CD4-positive, CD25-positive, alpha-beta regulatory T cell (primary cell): Measurements from ENCODE around the gene PML. TPM values are rescaled to one million over a fixed set of nuclear protein-coding genes. Genes with fewer than 3 reads are reported as not detected.

Experiments used
- ATAC-seq, 2 donors: fragments of 150-1000 bp; cut with Tn5 transposase; one replicate each; pipeline ENCODE4 v1.10.0; 2021; ENCODE audit warnings: low read depth in 2 of 2, moderate number of reproducible peaks in 2 of 2, moderate library complexity in 1 of 2
- DNase-seq, 3 donors: peaks; one replicate each; pipeline versions ENCODE4 v3.0.0 to v3.0.0-alpha.2; 2012 to 2022; ENCODE audit warnings: mixed read lengths in 1 of 3
- H3K27ac ChIP-seq: one replicate; pipeline ENCODE4 v1.7.0; 2013; ENCODE audit warnings: mild to moderate bottlenecking, low read length; ENCODE audit not compliant: insufficient read depth, poor library complexity, severe bottlenecking
- H3K27me3 ChIP-seq: one replicate; pipeline ENCODE4 v1.7.0; 2013; ENCODE audit warnings: low read length; ENCODE audit not compliant: control insufficient read depth, insufficient read depth
- H3K36me3 ChIP-seq: one replicate; pipeline ENCODE4 v1.7.0; 2013; ENCODE audit warnings: mild to moderate bottlenecking, low read length, moderate library complexity; ENCODE audit not compliant: control insufficient read depth, insufficient read depth
- H3K4me1 ChIP-seq: 2 replicates; pipeline ENCODE4 v1.7.0; 2013; ENCODE audit warnings: mild to moderate bottlenecking, low read length; ENCODE audit not compliant: insufficient read depth, control insufficient read depth, poor library complexity, severe bottlenecking
- H3K4me3 ChIP-seq: one replicate; pipeline ENCODE4 v1.7.0; 2013; ENCODE audit warnings: low read depth, mild to moderate bottlenecking, low read length, moderate library complexity
- H3K9me3 ChIP-seq, 2 experiments: 1 replicate in 1 of 2; 2 replicates in 1 of 2; pipeline ENCODE4 v1.7.0; 2013; ENCODE audit warnings: low read length in 2 of 2, mild to moderate bottlenecking in 1 of 2, moderate library complexity in 1 of 2; ENCODE audit not compliant: control insufficient read depth in 2 of 2
- H3K27ac Mint-ChIP-seq, 3 donors: one replicate each; pipeline ENCODE4 v1.8.0; 2020 to 2022; ENCODE audit warnings: mild to moderate bottlenecking in 3 of 3, mixed read lengths in 3 of 3, moderate library complexity in 2 of 3
- H3K27me3 Mint-ChIP-seq: one replicate; pipeline ENCODE4 v1.8.0; 2022; ENCODE audit warnings: mild to moderate bottlenecking, mixed read lengths
- H3K36me3 Mint-ChIP-seq: one replicate; pipeline ENCODE4 v1.8.0; 2020; ENCODE audit warnings: mixed read lengths
- H3K4me1 Mint-ChIP-seq, 4 donors: one replicate each; pipeline ENCODE4 v1.8.0; 2020 to 2022; ENCODE audit warnings: mixed read lengths in 4 of 4, mild to moderate bottlenecking in 1 of 4
- H3K4me3 Mint-ChIP-seq, 4 donors: one replicate each; pipeline ENCODE4 v1.8.0; 2020 to 2022; ENCODE audit warnings: mild to moderate bottlenecking in 4 of 4, mixed read lengths in 4 of 4, moderate library complexity in 3 of 4
- H3K9me3 Mint-ChIP-seq, 7 donors: one replicate each; pipeline ENCODE4 v1.8.0; 2020 to 2022; ENCODE audit warnings: mixed read lengths in 7 of 7, mild to moderate bottlenecking in 3 of 7, moderate library complexity in 2 of 7
- polyA plus RNA-seq, 4 donors: library from polyadenylated mRNA; unstranded; fragments of 300-500 nt; fragmentation: Illumina TruSeq; gene quantifications; one replicate each; pipeline ENCODE4 v1.2.3, GENCODE V29; 2021
- total RNA-seq: library from RNA; stranded (reverse); gene quantifications from one replicate; pipeline ENCODE4 v1.2.3, GENCODE V29; 2022

Gene PML
- total and polyA plus RNA-seq, 5 donors from 2014 or later, result 13.7 to 57.6 (median 23.2) TPM

DNA sequence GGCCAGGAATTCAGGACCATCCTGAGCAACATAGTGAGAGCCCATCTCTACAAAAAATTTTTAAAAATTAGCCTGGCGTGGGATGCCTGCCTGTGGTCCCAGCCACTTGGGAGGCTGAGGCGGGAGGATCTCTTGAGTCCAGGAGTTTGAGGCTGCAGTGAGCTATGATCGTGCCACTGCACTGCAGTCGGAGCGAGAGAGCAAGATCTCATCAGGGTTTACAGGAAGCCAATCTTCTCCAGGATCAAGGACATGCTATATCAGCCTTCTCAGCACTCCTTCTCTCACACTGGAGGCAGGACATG lies 2.0 kb upstream of the PML start:
- Mint-ChIP-seq H3K4me1 (peaks cover 15 to 64% (median 31%) of the 10 kb centered on the region in 4 donors), H3K27me3 (peaks cover 4% of the 10 kb centered on the region), H3K36me3 (peaks cover 3% of the 10 kb centered on the region), H3K9me3 (no peaks in the 10 kb centered on the region), H3K4me3 (peak overlapping the region; percentile 90 to 99 (median 96)), H3K27ac (peak overlapping the region in 2 of 3 donors; percentile 67 to 85)
- Histone ChIP-seq H3K27me3 (no peaks in the 10 kb centered on the region), H3K9me3 (no peaks in the 10 kb centered on the region), H3K4me1 (peaks cover 57% of the 10 kb centered on the region), H3K4me3 (peak overlapping the region; percentile 68), H3K27ac (no peak overlapping the region), H3K36me3 (no peaks in the 10 kb centered on the region)
- ATAC-seq (no peak), DNase-seq (peak in 1 of 3 donors; percentile 18)

DNA sequence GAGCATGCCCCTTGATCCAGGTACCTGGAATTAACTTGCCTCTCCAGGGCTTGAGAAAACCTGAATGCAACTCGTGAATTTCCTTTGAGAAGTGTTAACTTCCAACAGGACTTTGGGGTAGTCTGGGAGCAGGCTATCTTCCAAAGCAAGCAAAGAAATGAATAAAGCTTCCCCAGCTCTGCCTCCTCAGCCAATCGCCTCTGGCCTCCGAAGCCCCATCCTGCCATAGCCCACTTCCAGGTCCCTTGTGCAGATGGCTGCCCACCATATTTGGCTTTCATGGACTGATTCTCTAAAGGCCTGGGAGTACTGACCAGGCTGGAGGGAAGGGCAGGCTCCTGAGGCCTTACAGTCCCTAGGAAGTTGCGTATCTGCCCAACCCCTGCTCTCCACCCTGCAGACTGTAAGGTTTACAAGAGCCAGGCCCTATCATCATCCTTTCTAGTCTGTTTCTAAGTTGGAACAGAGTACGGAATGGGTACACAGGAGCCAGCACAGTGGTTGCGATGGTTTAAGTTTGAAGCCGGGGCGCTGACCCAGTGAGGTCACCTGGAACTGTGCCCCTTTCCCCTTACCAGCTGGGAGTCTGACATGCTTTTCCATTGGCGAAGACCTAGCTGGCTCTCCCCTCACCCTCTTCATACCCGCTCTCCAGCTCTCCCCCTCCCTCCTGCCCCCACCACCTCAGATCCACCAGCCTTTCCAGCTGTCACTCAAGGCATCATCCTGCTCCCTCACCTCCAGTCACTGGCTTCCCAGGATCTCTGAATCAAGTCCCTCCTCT lies 1.1 kb upstream of the PML start:
- no peak for DNase-seq
- Mint-ChIP-seq H3K9me3 (no peaks in the 10 kb centered on the region), H3K36me3 (peaks cover 3% of the 10 kb centered on the region), H3K27ac (peak overlapping the region; percentile 95 to 99 (median 97)), H3K4me1 (peaks cover 15 to 71% (median 34%) of the 10 kb centered on the region in 4 donors), H3K4me3 (peak overlapping the region; percentile 92 to 99 (median 98)), H3K27me3 (peaks cover 4% of the 10 kb centered on the region)
- H3K4me1 ChIP-seq, result peaks cover 64% of the 10 kb centered on the region
- peak overlapping the region; percentile 94 for H3K27ac ChIP-seq
- no peaks in the 10 kb centered on the region for H3K9me3 ChIP-seq
- ATAC-seq, result no peak
- H3K36me3 ChIP-seq, result peaks cover 4% of the 10 kb centered on the region
- H3K27me3 ChIP-seq, result no peaks in the 10 kb centered on the region
- H3K4me3 ChIP-seq, result peak overlapping the region; percentile 85

DNA sequence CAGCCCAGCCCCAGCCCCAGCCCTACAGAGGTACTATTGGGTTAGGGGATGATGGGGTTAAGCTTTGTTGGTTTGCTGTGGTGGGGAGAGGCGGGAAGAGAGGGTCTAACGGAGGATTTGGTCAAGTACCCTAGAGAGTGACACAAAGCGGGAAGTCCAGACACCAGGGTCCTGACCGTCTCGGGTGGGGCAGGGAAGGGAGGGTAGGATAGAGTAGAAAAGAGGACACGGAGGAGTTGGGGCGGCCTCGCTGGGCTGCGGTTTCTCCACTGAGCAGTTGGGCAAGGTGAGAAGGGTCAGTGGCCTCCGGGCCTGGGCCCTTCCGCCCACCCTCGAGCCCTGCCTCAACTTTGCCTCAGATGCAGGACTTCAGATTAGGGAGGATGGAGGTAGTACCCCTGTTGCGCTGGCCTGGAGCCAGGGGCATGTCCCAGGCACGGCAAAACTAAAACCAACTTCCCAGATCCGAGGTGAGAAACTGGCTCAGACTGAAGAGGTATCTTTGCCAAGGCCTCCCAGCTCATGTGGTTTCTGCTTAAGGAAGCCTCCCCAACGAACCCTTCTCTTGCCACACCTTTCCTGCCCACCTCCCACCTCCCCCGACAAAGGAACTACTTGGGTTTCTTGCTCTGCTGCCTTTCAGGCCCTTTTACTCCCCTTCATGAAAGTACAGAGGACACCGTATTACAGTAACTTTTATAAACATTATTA lies 551 bp downstream of the PML start:
- Histone ChIP-seq H3K27ac (peak overlapping the region; percentile 94), H3K27me3 (no peaks in the 10 kb centered on the region), H3K36me3 (peaks cover 11% of the 10 kb centered on the region), H3K4me3 (peak overlapping the region; percentile 85), H3K4me1 (peaks cover 80% of the 10 kb centered on the region), H3K9me3 (no peaks in the 10 kb centered on the region)
- Mint-ChIP-seq H3K4me3 (peak overlapping the region; percentile 92 to 99 (median 98)), H3K27ac (peak overlapping the region; percentile 95 to 99 (median 97)), H3K4me1 (peaks cover 22 to 85% (median 44%) of the 10 kb centered on the region in 4 donors), H3K9me3 (no peaks in the 10 kb centered on the region), H3K36me3 (peaks cover 11% of the 10 kb centered on the region), H3K27me3 (peaks cover 4% of the 10 kb centered on the region)
- DNase-seq, result peak in 2 of 3 donors; percentile 22 to 50
- ATAC-seq, result no peak

DNA sequence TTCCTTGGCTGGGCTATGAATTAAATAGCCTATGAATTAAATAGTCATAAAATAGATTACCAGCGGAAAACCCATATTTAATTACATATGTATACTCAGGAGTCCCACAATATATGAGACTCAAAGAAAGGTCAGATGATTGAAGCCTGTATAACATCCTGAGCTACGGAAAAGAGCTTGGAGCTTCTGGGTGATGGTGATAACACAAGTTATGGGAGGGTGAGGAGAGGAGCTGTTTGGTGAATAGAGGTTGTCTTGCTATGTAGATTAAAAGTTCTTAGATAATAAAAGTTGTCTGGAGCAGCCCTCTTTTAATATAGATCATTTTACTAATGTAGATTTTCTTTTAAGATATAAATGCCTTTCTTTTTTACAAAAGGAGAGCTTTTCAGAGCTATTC lies 1.8 kb downstream of the PML start:
- DNase-seq, result no peak
- peaks cover 17% of the 10 kb centered on the region for H3K36me3 ChIP-seq

DNA sequence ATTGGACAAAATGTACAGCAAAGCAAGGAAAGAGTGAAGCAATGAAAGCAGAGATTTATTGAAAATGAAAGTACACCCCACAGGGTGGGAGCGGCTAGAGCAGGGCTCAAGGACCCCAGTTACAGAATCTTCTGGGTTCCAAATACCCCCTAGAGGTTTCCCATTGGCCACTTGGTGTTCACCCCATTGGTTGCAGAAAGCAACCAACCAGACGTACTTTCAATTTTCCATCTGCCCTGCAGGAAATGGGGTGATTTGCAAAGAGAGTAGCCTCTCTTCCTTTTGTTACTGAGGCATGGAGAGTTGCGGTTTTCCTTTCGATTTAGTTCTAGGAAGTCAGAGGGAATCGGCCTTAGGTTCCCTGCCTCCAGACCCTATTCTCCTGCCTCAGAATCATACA lies 2.4 kb downstream of the PML start:
- peaks cover 16% of the 10 kb centered on the region for H3K36me3 Mint-ChIP-seq
- peaks cover 17% of the 10 kb centered on the region for H3K36me3 ChIP-seq
- peak overlapping the region; percentile 92 to 99 (median 98) for H3K4me3 Mint-ChIP-seq
- H3K9me3 ChIP-seq, result no peaks in the 10 kb centered on the region
- peak overlapping the region; percentile 84 to 97 (median 95) for H3K27ac Mint-ChIP-seq
- H3K27me3 ChIP-seq, result no peaks in the 10 kb centered on the region
- peak overlapping the region; percentile 85 for H3K4me3 ChIP-seq
- DNase-seq (peak; percentile 28 to 68 (median 29)), ATAC-seq (no peak)
- H3K27me3 Mint-ChIP-seq, result peaks cover 4% of the 10 kb centered on the region
- H3K9me3 Mint-ChIP-seq, result no peaks in the 10 kb centered on the region
- peak overlapping the region; percentile 94 for H3K27ac ChIP-seq
- peaks cover 79% of the 10 kb centered on the region for H3K4me1 ChIP-seq
- H3K4me1 Mint-ChIP-seq, result peaks cover 22 to 86% (median 53%) of the 10 kb centered on the region in 4 donors

More for the DNA sequence above, 1.8 kb downstream of the PML start:
- Histone ChIP-seq H3K9me3 (no peaks in the 10 kb centered on the region), H3K4me3 (peak overlapping the region; percentile 85), H3K27me3 (no peaks in the 10 kb centered on the region), H3K4me1 (peaks cover 83% of the 10 kb centered on the region), H3K27ac (peak overlapping the region; percentile 94)
- H3K27ac Mint-ChIP-seq, result peak overlapping the region; percentile 84 to 97 (median 95)
- no peak for ATAC-seq
- H3K4me1 Mint-ChIP-seq, result peaks cover 22 to 88% (median 51%) of the 10 kb centered on the region in 4 donors
- H3K9me3 Mint-ChIP-seq, result no peaks in the 10 kb centered on the region
- peaks cover 4% of the 10 kb centered on the region for H3K27me3 Mint-ChIP-seq
- peaks cover 16% of the 10 kb centered on the region for H3K36me3 Mint-ChIP-seq
- peak overlapping the region; percentile 92 to 99 (median 98) for H3K4me3 Mint-ChIP-seq

DNA sequence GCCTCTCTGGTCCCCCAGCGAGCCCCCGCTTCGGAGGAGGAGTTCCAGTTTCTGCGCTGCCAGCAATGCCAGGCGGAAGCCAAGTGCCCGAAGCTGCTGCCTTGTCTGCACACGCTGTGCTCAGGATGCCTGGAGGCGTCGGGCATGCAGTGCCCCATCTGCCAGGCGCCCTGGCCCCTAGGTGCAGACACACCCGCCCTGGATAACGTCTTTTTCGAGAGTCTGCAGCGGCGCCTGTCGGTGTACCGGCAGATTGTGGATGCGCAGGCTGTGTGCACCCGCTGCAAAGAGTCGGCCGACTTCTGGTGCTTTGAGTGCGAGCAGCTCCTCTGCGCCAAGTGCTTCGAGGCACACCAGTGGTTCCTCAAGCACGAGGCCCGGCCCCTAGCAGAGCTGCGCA lies 3.5 kb downstream of the PML start:
- no peaks in the 10 kb centered on the region for H3K27me3 ChIP-seq
- peaks cover 21% of the 10 kb centered on the region for H3K36me3 ChIP-seq
- no peak overlapping the region for H3K4me3 ChIP-seq
- peak overlapping the region in 1 of 4 donors; percentile 92 for H3K4me3 Mint-ChIP-seq
- peaks cover 22 to 82% (median 48%) of the 10 kb centered on the region in 4 donors for H3K4me1 Mint-ChIP-seq
- peaks cover 71% of the 10 kb centered on the region for H3K4me1 ChIP-seq
- H3K36me3 Mint-ChIP-seq, result peaks cover 16% of the 10 kb centered on the region
- DNase-seq (no peak), ATAC-seq (no peak)
- H3K9me3 Mint-ChIP-seq, result no peaks in the 10 kb centered on the region
- H3K27me3 Mint-ChIP-seq, result peaks cover 4% of the 10 kb centered on the region
- H3K27ac Mint-ChIP-seq, result peak overlapping the region in 2 of 3 donors; percentile 95 to 97
- H3K27ac ChIP-seq, result no peak overlapping the region
- no peaks in the 10 kb centered on the region for H3K9me3 ChIP-seq

DNA sequence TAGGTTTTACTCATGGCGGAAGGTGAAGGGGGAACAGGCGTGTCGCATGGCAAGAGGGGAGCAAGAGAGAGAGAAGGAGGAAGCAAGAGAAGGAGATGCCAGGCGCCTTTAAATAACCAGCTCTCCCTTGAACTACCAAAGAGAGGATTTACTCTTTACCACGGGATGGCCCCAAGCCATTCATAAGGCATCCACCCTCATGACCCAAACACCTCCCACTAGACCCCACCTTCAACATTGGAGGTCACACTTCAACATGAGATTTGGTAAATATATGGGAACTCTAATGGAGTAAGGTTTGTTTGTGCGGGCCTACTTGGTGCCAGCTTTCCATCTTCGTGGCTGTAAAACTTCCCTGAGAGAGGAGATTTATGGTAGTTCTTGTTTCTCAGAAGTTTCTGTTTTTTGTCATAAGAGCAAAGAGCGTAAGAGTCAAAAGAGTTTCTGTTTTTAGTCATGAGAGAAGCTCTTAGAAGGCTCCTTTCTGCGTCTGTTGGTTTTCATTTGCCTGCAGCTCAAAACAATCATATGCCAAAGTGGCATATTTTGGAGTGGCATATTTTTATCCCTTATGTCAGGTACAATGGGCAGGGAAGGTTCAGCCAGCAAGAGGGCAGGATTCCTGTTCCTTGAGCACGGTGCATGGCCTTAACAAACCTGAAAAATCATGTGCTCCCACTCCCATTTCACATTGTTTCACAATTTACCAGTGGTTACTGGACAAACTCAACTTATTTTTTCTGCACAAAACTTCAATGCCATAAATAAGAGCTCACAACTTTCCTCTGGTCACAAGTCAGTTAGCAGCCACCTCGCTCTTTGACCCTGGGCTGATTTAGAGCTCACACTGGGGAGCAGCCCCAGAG lies 12.5 kb downstream of the PML start:
- no peaks in the 10 kb centered on the region for H3K9me3 ChIP-seq
- Mint-ChIP-seq H3K27ac (peak overlapping the region; percentile 89 to 100 (median 91)), H3K9me3 (peaks cover 0 to 3% (median 0%) of the 10 kb centered on the region in 7 donors), H3K36me3 (peaks cover 31% of the 10 kb centered on the region), H3K27me3 (no peaks in the 10 kb centered on the region), H3K4me3 (peak overlapping the region; percentile 48 to 90 (median 80)), H3K4me1 (peaks cover 28 to 71% (median 56%) of the 10 kb centered on the region in 4 donors)
- H3K36me3 ChIP-seq, result peaks cover 29% of the 10 kb centered on the region
- H3K27ac ChIP-seq, result peak overlapping the region; percentile 69
- no peaks in the 10 kb centered on the region for H3K27me3 ChIP-seq
- ATAC-seq, result no peak
- peak in 1 of 3 donors; percentile 60 for DNase-seq
- peaks cover 34% of the 10 kb centered on the region for H3K4me1 ChIP-seq
- peak overlapping the region; percentile 77 for H3K4me3 ChIP-seq
